CD1c-positive myeloid dendritic cell (primary cell): ENCODE data around the gene BLTP3A.
"Not testable (repeated sequence)": the region's sequence is repeated elsewhere in the genome, so short reads cannot be mapped to it uniquely, and the experiment has no call there.

ENCODE experiments used
- DNase-seq: peaks from one replicate; pipeline ENCODE4 v3.0.0-alpha.2; 2016; ENCODE audit errors: extremely low spot score

The BLTP3A gene, protein sequence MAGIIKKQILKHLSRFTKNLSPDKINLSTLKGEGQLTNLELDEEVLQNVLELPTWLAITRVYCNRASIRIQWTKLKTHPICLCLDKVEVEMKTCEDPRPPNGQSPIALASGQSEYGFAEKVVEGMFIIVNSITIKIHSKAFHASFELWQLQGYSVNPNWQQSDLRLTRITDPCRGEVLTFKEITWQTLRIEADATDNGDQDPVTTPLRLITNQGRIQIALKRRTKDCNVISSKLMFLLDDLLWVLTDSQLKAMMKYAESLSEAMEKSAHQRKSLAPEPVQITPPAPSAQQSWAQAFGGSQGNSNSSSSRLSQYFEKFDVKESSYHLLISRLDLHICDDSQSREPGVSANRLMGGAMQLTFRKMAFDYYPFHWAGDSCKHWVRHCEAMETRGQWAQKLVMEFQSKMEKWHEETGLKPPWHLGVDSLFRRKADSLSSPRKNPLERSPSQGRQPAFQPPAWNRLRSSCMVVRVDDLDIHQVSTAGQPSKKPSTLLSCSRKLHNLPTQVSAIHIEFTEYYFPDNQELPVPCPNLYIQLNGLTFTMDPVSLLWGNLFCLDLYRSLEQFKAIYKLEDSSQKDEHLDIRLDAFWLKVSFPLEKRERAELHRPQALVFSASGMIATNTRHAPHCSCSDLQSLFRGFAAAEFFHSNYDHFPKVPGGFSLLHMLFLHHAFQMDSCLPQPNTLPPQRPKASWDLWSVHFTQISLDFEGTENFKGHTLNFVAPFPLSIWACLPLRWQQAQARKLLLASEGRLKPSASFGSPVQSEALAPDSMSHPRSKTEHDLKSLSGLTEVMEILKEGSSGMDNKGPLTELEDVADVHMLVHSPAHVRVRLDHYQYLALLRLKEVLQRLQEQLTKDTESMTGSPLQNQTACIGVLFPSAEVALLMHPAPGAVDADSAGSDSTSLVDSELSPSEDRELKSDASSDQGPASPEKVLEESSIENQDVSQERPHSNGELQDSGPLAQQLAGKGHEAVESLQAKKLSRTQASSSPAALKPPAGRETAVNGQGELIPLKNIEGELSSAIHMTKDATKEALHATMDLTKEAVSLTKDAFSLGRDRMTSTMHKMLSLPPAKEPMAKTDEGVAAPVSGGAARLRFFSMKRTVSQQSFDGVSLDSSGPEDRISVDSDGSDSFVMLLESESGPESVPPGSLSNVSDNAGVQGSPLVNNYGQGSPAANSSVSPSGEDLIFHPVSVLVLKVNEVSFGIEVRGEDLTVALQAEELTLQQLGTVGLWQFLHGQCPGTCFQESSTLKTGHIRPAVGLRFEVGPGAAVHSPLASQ (N-terminal part only)

GRCh38 chr6:34791701-34792604 is at the start of gene BLTP3A:
TSS of gene BLTP3A (plus strand) at chr6:34792083. CDS start at chr6:34792251, 168 bp downstream.
- DNase-seq = peak; percentile 92

DNA sequence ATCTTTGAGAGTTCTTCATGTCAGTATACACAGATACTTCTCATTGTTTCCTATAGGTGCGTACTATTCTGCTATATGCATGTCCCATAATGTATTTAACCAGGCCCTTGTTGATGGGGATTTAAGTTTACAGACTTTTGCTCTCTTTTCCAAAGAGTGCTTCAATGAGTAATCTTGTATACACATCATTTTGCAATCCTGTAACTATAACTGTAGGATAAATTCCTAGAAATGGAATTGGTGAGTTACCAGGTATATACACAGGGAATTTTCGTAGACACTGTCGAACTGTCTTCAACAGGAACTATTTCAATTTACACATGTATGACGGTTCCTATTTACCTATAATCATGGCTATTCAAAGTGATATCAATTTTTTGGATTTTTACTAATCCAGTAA is 49.8 kb upstream of the BLTP3A start:
- DNase-seq = no peak

- no peak for DNase-seq
Measured at GRCh38 chr6:34743625-34744293, 48.1 kb upstream of the BLTP3A start.

DNA sequence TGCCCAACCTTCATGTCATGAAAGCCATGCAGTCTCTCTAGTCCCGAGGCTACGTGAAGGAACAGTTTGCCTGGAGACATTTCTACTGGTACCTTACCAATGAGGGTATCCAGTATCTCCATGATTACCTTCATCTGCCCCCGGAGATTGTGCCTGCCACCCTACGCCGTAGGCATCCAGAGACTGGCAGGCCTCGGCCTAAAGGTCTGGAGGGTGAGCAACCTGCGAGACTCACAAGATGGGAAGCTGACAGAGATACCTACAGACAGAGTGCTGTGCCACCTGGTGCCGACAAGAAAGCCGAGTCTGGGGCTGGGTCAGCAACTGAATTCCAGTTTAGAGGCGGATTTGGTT is 47.6 kb upstream of the BLTP3A start:
- DNase-seq = not testable (repeated sequence)

- no peak for DNase-seq
Measured at GRCh38 chr6:34745277-34746103, 46.4 kb upstream of the BLTP3A start.

DNA sequence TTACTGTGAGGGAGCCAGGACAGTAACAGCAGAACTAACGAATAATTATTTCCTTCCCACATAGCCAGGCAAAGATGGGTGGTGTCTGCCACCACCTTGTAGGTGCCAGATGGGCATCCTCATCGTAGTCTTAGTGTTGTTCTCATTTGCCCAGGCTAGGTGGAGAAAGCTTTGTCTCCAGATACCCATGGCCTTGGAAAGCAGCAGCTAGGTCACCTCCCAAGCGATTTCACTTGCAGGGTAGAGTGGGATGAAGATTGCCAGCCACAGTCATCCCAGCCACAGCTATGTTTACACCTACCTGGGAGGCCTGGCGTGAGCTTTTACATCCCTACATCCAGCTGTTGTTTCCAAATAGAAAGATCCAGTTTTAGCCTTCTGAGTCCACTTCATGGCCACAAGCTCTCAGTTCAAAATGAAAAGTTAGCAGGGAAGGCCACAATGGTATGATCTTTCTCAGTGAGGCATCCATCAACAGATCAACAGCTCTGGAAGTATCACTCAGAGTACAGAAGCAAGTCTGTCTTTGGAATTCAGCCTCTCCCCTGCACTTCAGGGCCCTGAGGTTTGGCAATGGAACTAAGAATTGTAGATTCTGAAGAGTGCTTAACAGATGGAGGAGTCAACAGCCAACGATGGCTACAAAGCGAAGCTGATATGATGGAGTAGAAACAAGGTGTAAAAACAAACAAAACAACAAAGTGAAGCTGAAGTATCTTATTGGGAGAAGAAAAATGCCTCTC is 45.6 kb upstream of the BLTP3A start:
- no peak for DNase-seq

GRCh38 chr6:34748757-34749156 is 43.1 kb upstream of the BLTP3A start:
- no peak for DNase-seq

DNA sequence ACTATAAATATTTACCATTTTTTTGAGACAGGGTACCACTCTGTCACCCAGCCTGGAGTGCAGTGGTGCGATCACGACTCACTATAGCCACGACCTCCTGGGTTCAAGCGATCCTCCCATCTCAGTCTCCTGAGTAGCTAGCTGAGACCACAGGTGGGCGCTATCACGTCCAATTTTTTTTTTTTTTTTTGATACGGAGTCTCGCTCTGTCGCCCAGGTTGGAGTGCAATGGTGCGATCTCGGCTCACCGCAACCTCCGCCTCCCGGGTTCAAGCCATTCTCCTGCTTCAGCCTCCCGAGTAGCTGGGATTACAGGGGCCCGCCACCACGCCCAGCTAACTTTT is 35.4 kb upstream of the BLTP3A start:
- peak; percentile 18 for DNase-seq

DNA sequence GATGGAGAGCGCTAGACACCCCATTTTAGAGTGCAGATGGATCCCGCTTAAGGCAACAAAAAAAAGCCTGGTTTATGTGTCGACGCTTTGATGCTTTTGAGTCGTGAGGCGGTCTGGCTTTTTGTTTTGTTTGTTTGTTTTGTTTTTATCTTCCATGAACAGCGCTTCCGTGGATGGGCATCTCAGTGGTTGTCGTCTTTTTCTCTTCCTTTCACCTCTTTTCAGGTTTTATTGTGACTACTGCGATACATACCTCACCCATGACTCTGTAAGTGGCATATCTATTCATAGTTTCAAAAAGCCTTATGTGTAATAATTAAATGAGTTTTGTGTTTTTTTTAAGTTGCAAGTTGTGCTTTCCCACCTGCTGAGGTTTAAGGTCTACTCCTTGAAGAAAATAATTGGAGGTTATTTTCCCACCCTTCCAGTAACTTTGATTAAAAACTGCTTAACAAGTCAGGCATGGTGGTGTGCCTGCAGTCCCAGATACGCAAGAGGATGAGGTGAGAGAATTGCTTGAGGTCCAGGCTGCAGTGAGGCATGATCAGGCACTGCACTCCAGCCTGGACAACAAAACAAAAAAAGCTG is 34.1 kb upstream of the BLTP3A start:
- DNase-seq = no peak

DNA sequence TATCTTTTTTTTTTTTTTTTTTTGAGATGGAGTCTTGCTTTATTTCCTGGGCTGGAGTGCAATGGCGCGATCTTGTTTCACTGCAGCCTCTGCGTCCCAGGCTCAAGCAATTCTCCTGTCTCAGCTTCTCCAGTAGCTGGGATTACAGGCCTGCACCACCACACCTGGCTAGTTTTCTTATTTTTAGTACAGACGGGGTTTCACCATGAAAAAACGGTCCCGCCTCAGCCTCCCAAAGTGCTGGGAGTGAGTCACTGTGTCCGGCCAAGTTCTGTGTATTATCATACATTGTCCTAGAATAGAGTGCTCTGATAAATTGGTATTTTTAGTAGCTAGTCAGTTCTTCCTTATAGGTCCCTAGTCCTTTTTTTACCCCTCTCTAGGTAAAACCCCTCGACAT is 31.8 kb upstream of the BLTP3A start:
- no peak for DNase-seq

- DNase-seq = not testable (repeated sequence)
Measured at GRCh38 chr6:34761681-34762080, 30.2 kb upstream of the BLTP3A start.

DNA sequence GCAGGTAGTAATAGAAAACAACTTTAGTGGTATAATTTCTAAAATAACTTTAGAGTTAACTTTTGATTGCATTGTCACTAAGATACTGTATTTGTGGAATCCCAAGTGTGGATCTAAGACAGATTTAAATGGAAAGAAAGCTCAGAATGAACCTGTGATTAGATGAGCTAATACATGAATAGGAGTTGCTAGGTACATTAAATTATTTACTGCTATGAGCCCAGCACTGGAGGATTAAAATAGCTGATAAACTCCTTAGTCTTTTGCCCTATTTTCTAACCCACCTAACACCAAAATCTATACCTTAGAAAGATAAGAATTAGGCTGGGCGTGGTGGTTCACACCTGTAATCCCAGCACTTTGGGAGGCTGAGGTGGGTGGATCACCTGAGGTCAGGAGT is 23.7 kb upstream of the BLTP3A start:
- no peak for DNase-seq

GRCh38 chr6:34771727-34772126 is 20.2 kb upstream of the BLTP3A start:
- no peak for DNase-seq

- DNase-seq = peak; percentile 24
Measured at GRCh38 chr6:34772940-34773339, 18.9 kb upstream of the BLTP3A start.

- DNase-seq = no peak
Measured at GRCh38 chr6:34773916-34774315, 18.0 kb upstream of the BLTP3A start.

DNA sequence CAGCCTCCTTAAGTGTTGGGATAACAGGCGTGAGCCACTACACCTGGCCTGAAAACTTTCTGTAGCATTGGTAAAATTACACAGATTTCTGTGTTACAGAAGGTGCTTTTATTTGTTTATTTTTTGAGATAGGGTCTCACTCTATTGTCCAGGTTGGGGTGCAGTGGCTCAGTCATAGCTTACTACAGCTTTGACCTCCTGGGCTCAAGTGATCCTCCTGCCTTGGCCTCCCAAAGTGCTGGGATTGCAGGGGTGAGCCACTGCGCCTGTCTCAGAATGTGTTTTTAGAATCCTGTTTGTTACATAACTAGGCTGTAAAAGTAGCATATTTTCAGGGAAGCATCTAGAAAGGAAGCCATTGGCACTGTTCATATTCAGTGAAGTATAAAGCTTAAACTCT is 16.9 kb upstream of the BLTP3A start:
- no peak for DNase-seq

- DNase-seq = not testable (repeated sequence)
Measured at GRCh38 chr6:34785375-34785774, 6.5 kb upstream of the BLTP3A start.

GRCh38 chr6:34787152-34787551 is 4.7 kb upstream of the BLTP3A start:
- not testable (repeated sequence) for DNase-seq

- DNase-seq = no peak
Measured at GRCh38 chr6:34788111-34788510, 3.8 kb upstream of the BLTP3A start.
